ENCODE results near the gene GON4L. TPM values are rescaled to one million over a fixed set of nuclear protein-coding genes. Genes with fewer than 3 reads are reported as not detected.
"Not testable (repeated sequence)": the region's sequence is repeated elsewhere in the genome, so short reads cannot be mapped to it uniquely, and the experiment has no call there.

Gene GON4L, protein sequence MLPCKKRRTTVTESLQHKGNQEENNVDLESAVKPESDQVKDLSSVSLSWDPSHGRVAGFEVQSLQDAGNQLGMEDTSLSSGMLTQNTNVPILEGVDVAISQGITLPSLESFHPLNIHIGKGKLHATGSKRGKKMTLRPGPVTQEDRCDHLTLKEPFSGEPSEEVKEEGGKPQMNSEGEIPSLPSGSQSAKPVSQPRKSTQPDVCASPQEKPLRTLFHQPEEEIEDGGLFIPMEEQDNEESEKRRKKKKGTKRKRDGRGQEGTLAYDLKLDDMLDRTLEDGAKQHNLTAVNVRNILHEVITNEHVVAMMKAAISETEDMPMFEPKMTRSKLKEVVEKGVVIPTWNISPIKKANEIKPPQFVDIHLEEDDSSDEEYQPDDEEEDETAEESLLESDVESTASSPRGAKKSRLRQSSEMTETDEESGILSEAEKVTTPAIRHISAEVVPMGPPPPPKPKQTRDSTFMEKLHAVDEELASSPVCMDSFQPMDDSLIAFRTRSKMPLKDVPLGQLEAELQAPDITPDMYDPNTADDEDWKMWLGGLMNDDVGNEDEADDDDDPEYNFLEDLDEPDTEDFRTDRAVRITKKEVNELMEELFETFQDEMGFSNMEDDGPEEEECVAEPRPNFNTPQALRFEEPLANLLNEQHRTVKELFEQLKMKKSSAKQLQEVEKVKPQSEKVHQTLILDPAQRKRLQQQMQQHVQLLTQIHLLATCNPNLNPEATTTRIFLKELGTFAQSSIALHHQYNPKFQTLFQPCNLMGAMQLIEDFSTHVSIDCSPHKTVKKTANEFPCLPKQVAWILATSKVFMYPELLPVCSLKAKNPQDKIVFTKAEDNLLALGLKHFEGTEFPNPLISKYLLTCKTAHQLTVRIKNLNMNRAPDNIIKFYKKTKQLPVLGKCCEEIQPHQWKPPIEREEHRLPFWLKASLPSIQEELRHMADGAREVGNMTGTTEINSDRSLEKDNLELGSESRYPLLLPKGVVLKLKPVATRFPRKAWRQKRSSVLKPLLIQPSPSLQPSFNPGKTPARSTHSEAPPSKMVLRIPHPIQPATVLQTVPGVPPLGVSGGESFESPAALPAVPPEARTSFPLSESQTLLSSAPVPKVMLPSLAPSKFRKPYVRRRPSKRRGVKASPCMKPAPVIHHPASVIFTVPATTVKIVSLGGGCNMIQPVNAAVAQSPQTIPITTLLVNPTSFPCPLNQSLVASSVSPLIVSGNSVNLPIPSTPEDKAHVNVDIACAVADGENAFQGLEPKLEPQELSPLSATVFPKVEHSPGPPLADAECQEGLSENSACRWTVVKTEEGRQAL (N-terminal part only)
- total RNA-seq = 10 to 100 TPM; 71.0 to 91.9 TPM

GRCh38 chr1:155856975-155857930, at the start of gene GON4L:
Gene GON4L, minus strand, starts transcription at chr1:155857214. Its CDS starts 3,434 bp downstream, at chr1:155853780.
- DNase-seq (peak; percentile 93), ATAC-seq (peak; percentile 71)
- Mint-ChIP-seq H3K4me3 (peak within 1 kb of the TSS; percentile 96), H3K36me3 (peaks cover 23% of the 10 kb centered on the region), H3K9me3 (ENCODE audit: low read depth) (no peaks in the 10 kb centered on the region), H3K27ac (peak within 1 kb of the TSS; percentile 97), H3K4me1 (peaks cover 62% of the 10 kb centered on the region), H3K27me3 (no peaks in the 10 kb centered on the region)
- CTCF ChIA-PET = interaction anchor here (1.2 to 1.4 kb wide), 4 partner anchors 13 to 76 kb away, joined by 3 to 5 read pairs (median 4); no protein-coding TSS in a partner anchor

GRCh38 chr1:155904261-155904660, 47.2 kb upstream of the GON4L start:
- no peaks in the 10 kb centered on the region for H3K9me3 Mint-ChIP-seq (ENCODE audit: low read depth)
- DNase-seq (no peak), ATAC-seq (no peak)
- peaks cover 4% of the 10 kb centered on the region for H3K4me1 Mint-ChIP-seq
- H3K27ac Mint-ChIP-seq = no peak overlapping the region
- CTCF ChIA-PET = interaction anchor here (0.7 to 1.6 kb wide), 4 partner anchors 9 to 79 kb away, joined by 3 read pairs; no protein-coding TSS in a partner anchor
- no peak overlapping the region for H3K4me3 Mint-ChIP-seq
- peaks cover 36% of the 10 kb centered on the region for H3K36me3 Mint-ChIP-seq
- no peaks in the 10 kb centered on the region for H3K27me3 Mint-ChIP-seq

DNA sequence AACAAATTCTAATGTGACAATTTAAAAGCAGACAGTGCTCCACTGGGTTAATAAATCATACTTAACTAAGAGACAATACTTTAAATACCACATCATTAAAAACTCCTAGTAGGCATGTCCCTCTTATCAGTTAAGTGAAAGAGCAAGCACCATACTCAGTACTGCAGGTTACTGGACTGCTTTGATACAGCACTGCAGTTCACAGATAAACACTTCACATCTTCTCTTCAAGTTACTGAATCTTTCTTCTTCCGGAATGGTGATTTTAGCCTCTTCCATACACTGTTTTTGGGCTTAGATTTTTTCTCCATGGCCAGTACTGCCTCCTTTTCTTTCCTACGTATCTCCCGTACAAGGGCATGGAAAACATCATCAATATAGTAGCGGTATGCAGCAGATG, 43.1 kb upstream of the GON4L start:
- H3K9me3 Mint-ChIP-seq (ENCODE audit: low read depth) = no peaks in the 10 kb centered on the region
- peaks cover 38% of the 10 kb centered on the region for H3K36me3 Mint-ChIP-seq
- ATAC-seq (no peak), DNase-seq (no peak)
- H3K4me3 Mint-ChIP-seq = no peak overlapping the region
- H3K27me3 Mint-ChIP-seq = no peaks in the 10 kb centered on the region
- H3K27ac Mint-ChIP-seq = no peak overlapping the region
- peaks cover 2% of the 10 kb centered on the region for H3K4me1 Mint-ChIP-seq
- CTCF ChIA-PET = no interaction called here

DNA sequence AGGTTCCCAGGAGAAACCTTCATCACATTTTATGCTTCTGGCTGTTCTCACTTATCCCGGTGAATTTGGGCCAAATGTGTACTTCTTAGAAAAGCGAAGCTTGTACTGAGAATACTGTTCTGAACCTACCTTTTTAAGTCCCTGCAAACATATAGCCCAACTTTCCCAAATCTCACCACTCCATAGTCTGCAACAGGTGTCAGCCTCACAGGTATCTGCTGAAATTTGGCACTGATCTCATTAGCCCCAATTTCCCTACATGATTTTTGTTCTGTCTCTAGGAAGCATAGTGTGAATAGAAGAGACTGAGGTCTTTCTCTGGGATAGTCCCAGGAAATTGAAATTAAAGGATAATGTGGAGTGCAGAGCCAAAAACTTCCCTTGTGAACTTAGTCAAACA, 42.7 kb upstream of the GON4L start:
- Mint-ChIP-seq H3K4me1 (peaks cover 2% of the 10 kb centered on the region), H3K27me3 (no peaks in the 10 kb centered on the region), H3K4me3 (no peak overlapping the region), H3K36me3 (peaks cover 36% of the 10 kb centered on the region), H3K27ac (no peak overlapping the region), H3K9me3 (ENCODE audit: low read depth) (no peaks in the 10 kb centered on the region)
- ATAC-seq (no peak), DNase-seq (no peak)
- CTCF ChIA-PET = no interaction called here

GRCh38 chr1:155898888-155899287, 41.9 kb upstream of the GON4L start:
- Mint-ChIP-seq H3K4me1 (peaks cover 5% of the 10 kb centered on the region), H3K4me3 (no peak overlapping the region), H3K27me3 (no peaks in the 10 kb centered on the region), H3K27ac (no peak overlapping the region), H3K9me3 (ENCODE audit: low read depth) (no peaks in the 10 kb centered on the region), H3K36me3 (peaks cover 28% of the 10 kb centered on the region)
- CTCF ChIA-PET = interaction anchor here (0.6 to 1.7 kb wide), 3 partner anchors 9 to 167 kb away, joined by 3 to 4 read pairs (median 3); no protein-coding TSS in a partner anchor
- ATAC-seq (no peak), DNase-seq (no peak)

- peaks cover 16% of the 10 kb centered on the region for H3K4me1 Mint-ChIP-seq
- no peaks in the 10 kb centered on the region for H3K9me3 Mint-ChIP-seq (ENCODE audit: low read depth)
- no peak for DNase-seq
- CTCF ChIA-PET = interaction anchor here (1.7 kb wide), 1 partner anchor 8 kb away, joined by 4 read pairs; no protein-coding TSS in a partner anchor
- no peak for ATAC-seq
- H3K27ac Mint-ChIP-seq = no peak overlapping the region
- H3K4me3 Mint-ChIP-seq = no peak overlapping the region
- peaks cover 28% of the 10 kb centered on the region for H3K36me3 Mint-ChIP-seq
- H3K27me3 Mint-ChIP-seq = no peaks in the 10 kb centered on the region
Measured at GRCh38 chr1:155897746-155898145, 40.7 kb upstream of the GON4L start.

GRCh38 chr1:155896476-155896875, 39.5 kb upstream of the GON4L start:
- CTCF ChIA-PET; DNase-seq; H3K27me3 Mint-ChIP-seq; H3K27ac Mint-ChIP-seq; H3K4me3 Mint-ChIP-seq; H3K9me3 Mint-ChIP-seq (ENCODE audit: low read depth); ATAC-seq: not testable (repeated sequence)
- Mint-ChIP-seq H3K4me1 (peaks cover 17% of the 10 kb centered on the region), H3K36me3 (peaks cover 24% of the 10 kb centered on the region)

DNA sequence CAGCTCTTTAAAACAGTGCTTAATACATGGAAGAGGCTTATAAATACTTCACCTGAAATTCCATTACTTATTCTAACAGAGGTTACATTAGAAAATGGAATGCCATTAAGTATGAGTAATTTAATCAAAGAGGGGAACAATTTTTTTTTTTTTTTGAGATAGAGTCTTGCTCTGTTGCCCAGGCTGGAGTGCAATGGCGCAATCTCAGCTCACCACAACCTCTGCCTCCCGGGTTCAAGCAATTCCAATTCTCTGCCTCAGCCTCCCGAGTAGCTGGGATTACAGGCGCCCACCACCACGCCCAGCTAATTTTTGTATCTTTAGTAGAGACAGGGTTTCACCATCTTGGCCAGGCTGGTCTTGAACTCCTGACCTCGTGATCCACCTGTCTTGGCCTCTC, 38.6 kb upstream of the GON4L start:
- H3K9me3 Mint-ChIP-seq (ENCODE audit: low read depth); H3K27me3 Mint-ChIP-seq; H3K4me3 Mint-ChIP-seq; ATAC-seq; DNase-seq; H3K27ac Mint-ChIP-seq: not testable (repeated sequence)
- Mint-ChIP-seq H3K4me1 (peaks cover 17% of the 10 kb centered on the region), H3K36me3 (peaks cover 20% of the 10 kb centered on the region)
- CTCF ChIA-PET = interaction anchor here (1.2 to 1.3 kb wide), 2 partner anchors 9 to 32 kb away, joined by 3 read pairs; no protein-coding TSS in a partner anchor

- H3K9me3 Mint-ChIP-seq (ENCODE audit: low read depth) = no peaks in the 10 kb centered on the region
- H3K27ac Mint-ChIP-seq = peak overlapping the region; percentile 44
- H3K4me3 Mint-ChIP-seq = no peak overlapping the region
- peaks cover 17% of the 10 kb centered on the region for H3K4me1 Mint-ChIP-seq
- DNase-seq (peak; percentile 58), ATAC-seq (peak; percentile 90)
- no peaks in the 10 kb centered on the region for H3K27me3 Mint-ChIP-seq
- CTCF ChIA-PET = interaction anchor here (0.6 to 1.4 kb wide), 4 partner anchors 16 to 1759 kb away, joined by 3 read pairs; partner anchors contain the start of gene SYT11
- peaks cover 9% of the 10 kb centered on the region for H3K36me3 Mint-ChIP-seq
Measured at GRCh38 chr1:155893389-155894142, 36.6 kb upstream of the GON4L start.

GRCh38 chr1:155892796-155893195, 35.8 kb upstream of the GON4L start:
- ATAC-seq = no peak
- no peak overlapping the region for H3K4me3 Mint-ChIP-seq

GRCh38 chr1:155890251-155890650, 33.2 kb upstream of the GON4L start:
- Mint-ChIP-seq H3K36me3 (no peaks in the 10 kb centered on the region), H3K4me3 (no peak overlapping the region), H3K9me3 (ENCODE audit: low read depth) (no peaks in the 10 kb centered on the region), H3K27me3 (no peaks in the 10 kb centered on the region), H3K4me1 (peaks cover 15% of the 10 kb centered on the region), H3K27ac (no peak overlapping the region)
- CTCF ChIA-PET = interaction anchor here (1.3 kb wide), 1 partner anchor 8 kb away, joined by 4 read pairs; no protein-coding TSS in a partner anchor
- no peak for DNase-seq
- no peak for ATAC-seq

More at GRCh38 chr1:155892796-155893195, 35.8 kb upstream of the GON4L start:
- Mint-ChIP-seq H3K36me3 (peaks cover 7% of the 10 kb centered on the region), H3K9me3 (ENCODE audit: low read depth) (no peaks in the 10 kb centered on the region), H3K27ac (peak overlapping the region; percentile 44), H3K4me1 (peaks cover 17% of the 10 kb centered on the region), H3K27me3 (no peaks in the 10 kb centered on the region)
- DNase-seq = no peak
- CTCF ChIA-PET = interaction anchor here (1.0 to 1.4 kb wide), 2 partner anchors 15 to 18 kb away, joined by 3 read pairs; no protein-coding TSS in a partner anchor
